OCI-LY3 (cell line): ENCODE measurements around the gene ESPN.
A peak's percentile ranks its signal among the peaks of the same experiment; 100 is the strongest.

ENCODE experiments used
- EZH2phosphoT487 ChIP-seq: fragments of 200-600 bp; shearing (Covaris generic); IDR thresholded peaks from 2 replicates; pipeline ENCODE4 v1.6.1; 2018; ENCODE audit warnings: antibody characterized with exemption, mixed run types, low read depth
- TF ChIP-seq, protein P1 (sequence below): fragments of 200-600, 300-600 bp; sonication (generic); IDR thresholded peaks from 2 replicates; pipeline ENCODE4 v1.5.1; 2014; ENCODE audit warnings: antibody characterized with exemption, low read length, low read depth

DNA sequence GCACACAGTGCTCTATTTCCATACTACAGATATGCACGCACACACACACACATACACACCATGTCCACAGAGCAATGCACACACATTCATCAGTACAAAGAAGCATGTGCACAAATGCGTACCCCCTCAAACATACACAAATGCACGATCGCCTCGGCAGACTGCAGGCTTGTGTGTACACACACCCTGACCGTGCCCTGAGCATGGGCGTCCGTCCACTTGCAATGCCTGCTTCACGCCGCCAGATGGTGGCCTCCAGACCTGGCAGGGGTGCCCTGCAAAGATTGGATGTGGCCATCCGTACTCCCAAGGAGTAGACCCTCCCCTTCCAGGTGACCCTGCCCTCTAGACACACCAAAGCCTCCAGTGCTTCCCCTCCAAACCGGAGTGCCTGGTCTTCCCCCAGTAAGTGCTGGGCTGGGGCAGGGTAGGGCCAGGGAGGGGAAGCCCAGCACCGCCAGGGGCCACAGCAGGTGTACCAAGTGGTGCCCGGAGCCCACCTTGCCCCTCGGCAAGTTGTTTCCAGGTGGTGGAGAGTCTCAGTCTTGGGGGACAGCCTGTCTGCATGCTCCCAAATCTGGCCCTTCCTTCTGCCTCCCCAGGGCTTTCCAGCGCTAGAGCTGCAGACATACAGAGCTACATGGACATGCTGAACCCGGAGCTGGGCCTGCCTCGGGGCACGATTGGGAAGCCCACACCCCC, 20.6 kb downstream of the ESPN start:
- TF ChIP-seq, protein P1, sequence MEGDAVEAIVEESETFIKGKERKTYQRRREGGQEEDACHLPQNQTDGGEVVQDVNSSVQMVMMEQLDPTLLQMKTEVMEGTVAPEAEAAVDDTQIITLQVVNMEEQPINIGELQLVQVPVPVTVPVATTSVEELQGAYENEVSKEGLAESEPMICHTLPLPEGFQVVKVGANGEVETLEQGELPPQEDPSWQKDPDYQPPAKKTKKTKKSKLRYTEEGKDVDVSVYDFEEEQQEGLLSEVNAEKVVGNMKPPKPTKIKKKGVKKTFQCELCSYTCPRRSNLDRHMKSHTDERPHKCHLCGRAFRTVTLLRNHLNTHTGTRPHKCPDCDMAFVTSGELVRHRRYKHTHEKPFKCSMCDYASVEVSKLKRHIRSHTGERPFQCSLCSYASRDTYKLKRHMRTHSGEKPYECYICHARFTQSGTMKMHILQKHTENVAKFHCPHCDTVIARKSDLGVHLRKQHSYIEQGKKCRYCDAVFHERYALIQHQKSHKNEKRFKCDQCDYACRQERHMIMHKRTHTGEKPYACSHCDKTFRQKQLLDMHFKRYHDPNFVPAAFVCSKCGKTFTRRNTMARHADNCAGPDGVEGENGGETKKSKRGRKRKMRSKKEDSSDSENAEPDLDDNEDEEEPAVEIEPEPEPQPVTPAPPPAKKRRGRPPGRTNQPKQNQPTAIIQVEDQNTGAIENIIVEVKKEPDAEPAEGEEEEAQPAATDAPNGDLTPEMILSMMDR: peak; percentile 41
- TF ChIP-seq EZH2phosphoT487: no peak
